ENCODE measurements around the gene NEAT1. TPM values are rescaled to one million over a fixed set of nuclear protein-coding genes. Genes with fewer than 3 reads are reported as not detected.
A peak's percentile ranks its signal among the peaks of the same experiment; 100 is the strongest.

NEAT1 gene
- total and polyA plus RNA-seq, 9 of the 15 experiments (the other 6 are each of a cell fraction or from before 2014, with no cell fraction given) = 20.1 to 389 (median 62.8) TPM

DNA sequence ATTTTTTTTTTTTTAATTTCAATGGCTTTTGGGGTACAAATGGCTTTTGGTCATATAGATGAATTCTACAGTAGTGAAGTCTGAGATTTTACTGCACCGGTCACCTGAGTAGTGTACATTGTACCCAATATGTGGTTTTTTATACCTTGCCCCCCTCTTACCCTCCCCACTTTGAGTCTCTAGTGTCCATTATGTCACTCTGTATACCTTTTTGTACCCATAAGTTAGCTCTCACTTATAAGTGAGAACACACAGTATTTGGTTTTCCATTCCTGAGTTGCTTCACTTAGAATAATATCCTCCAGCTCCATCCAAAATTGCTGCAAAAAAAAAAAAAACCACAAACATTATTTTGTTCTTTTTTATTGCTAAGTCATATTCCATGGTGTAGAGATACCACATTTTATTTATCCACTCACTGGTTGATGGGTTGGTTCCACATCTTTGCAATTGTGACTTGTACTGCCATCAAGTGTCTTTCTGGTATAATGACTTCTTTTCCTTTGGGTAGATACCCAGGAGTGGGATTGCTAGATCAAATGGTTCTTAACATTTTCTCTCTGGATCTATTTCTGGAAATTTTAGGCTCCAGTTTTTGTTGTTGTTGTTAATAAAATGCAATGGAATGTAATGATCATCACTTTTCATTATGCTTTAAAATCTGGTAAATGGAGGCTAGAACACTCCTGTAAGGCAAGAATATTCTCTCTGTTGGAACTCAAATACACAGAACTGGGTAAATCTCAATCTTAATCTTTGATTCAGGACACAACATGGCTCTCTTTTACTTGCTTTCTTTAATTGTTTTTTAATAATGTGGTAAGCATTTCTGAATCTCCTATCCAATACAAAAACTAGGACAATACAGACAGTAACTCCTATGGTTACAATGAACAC lies 10.3 kb downstream of the NEAT1 start:
- ChIA-PET CTCF (ENCODE audit: low intra/inter-chr PET ratio) (interaction anchor here (0.7 to 1.5 kb wide), 6 partner anchors 16 to 229 kb away, joined by 3 to 8 read pairs (median 4); no protein-coding TSS in a partner anchor), POLR2A (interaction anchor here (0.6 to 1.5 kb wide), 10 partner anchors 9 to 76 kb away, joined by 3 to 11 read pairs (median 4); partner anchors contain the start of genes MALAT1 and NEAT1)
- Histone ChIP-seq H3K4me1 (replicated peaks in 1 of 2; ENCODE audit: control insufficient read depth in 2 of 2, insufficient read depth in 2 of 2, low read length in 2 of 2) (peaks cover 3 to 29% of the 10 kb centered on the region in 2 experiments; a peak in 4 of 5 replicates), H4K20me1 (replicated peaks; ENCODE audit: control insufficient read depth, insufficient read depth, low read length) (peaks cover 13% of the 10 kb centered on the region), H3K79me2 (ENCODE audit: control insufficient read depth, insufficient read depth, low read length) (peaks cover 96% of the 10 kb centered on the region), H2AFZ (ENCODE audit: low read depth, low read length) (no peak overlapping the region), H3K9ac (ENCODE audit: insufficient read depth in 1 of 2, low read depth in 2 of 2, low read length in 2 of 2) (no peak overlapping the region), H3K36me3 (ENCODE audit: control insufficient read depth, insufficient read depth, low read length) (peaks cover 77% of the 10 kb centered on the region), H3K27me3 (ENCODE audit: control insufficient read depth in 2 of 2, insufficient read depth in 2 of 2, low read length in 2 of 2) (no peaks in the 10 kb centered on the region), H3K4me3 (no peak overlapping the region), H3K9me1 (ENCODE audit: control insufficient read depth, insufficient read depth, low read length) (peaks cover 6% of the 10 kb centered on the region), H3K4me2 (ENCODE audit: insufficient read depth, low read length) (no peak overlapping the region), H3K27ac (ENCODE audit: extremely low read depth, low read depth, low read length) (no peak overlapping the region), H3K9me3 (replicated peaks; ENCODE audit: control insufficient read depth, insufficient read depth, low read depth, low read length) (no peaks in the 10 kb centered on the region)
- no peak for FAIRE-seq
- in situ Hi-C loops (cut with MboI) = no loop called here
- 83% methylated on average over 1 of the region's 1 CpG for WGBS (ENCODE audit: insufficient coverage, low coverage, missing lambda C conversion rate)
- intact Hi-C loops (cut with micrococcal nuclease) = loop anchor here (1.0 to 2.0 kb wide), 2 partner anchors 17 to 66 kb away; no protein-coding TSS in a partner anchor
- no TSS peak for BruUV-seq (replicated peaks)
- DNase-seq (ENCODE audit: extremely low read depth in 1 of 4, low spot score in 3 of 4) = peak in 1 of 4 experiments; percentile 62
- no peak for ATAC-seq
- TF ChIP-seq RAD21 (CRISPR knock-in tag; conservative IDR thresholded peaks at IDR 0.05 in 1 of 2, IDR thresholded peaks at IDR 0.05 in 1 of 2) (peak; percentile 59 to 71), NR1H2 (CRISPR knock-in tag; IDR thresholded peaks at IDR 0.05) (no peak), GABPA (tag; conservative IDR thresholded peaks at IDR 0.05; ENCODE audit: low read depth) (no peak), POLR2B (IDR thresholded peaks at IDR 0.05; ENCODE audit: low read depth, partially characterized antibody) (peak; percentile 60), DEAF1 (CRISPR knock-in tag; IDR thresholded peaks at IDR 0.05) (peak; percentile 36; the same call in 1 of the 2 replicates), JUNB (CRISPR knock-in tag; conservative IDR thresholded peaks at IDR 0.05) (no peak), TCF15 (CRISPR knock-in tag; IDR thresholded peaks at IDR 0.05) (no peak), POLR2AphosphoS2 (IDR thresholded peaks at IDR 0.05; ENCODE audit: low read length) (peak; percentile 89), CREBBP (IDR thresholded peaks at IDR 0.05; ENCODE audit: low read depth, low read length) (no peak), SUPT5H (IDR thresholded peaks at IDR 0.05) (0 out of 2 replicates have a peak, but pooled peaks have one; percentile 59)
- TF ChIP-seq, protein P1, sequence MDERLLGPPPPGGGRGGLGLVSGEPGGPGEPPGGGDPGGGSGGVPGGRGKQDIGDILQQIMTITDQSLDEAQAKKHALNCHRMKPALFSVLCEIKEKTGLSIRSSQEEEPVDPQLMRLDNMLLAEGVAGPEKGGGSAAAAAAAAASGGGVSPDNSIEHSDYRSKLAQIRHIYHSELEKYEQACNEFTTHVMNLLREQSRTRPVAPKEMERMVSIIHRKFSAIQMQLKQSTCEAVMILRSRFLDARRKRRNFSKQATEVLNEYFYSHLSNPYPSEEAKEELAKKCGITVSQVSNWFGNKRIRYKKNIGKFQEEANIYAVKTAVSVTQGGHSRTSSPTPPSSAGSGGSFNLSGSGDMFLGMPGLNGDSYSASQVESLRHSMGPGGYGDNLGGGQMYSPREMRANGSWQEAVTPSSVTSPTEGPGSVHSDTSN (CRISPR knock-in tag; IDR thresholded peaks at IDR 0.05; ENCODE audit: low read depth) = no peak
- TF ChIP-seq, protein P1 (tag; conservative IDR thresholded peaks at IDR 0.05; ENCODE audit: low read depth) = no peak
- TF ChIP-seq, protein P2, sequence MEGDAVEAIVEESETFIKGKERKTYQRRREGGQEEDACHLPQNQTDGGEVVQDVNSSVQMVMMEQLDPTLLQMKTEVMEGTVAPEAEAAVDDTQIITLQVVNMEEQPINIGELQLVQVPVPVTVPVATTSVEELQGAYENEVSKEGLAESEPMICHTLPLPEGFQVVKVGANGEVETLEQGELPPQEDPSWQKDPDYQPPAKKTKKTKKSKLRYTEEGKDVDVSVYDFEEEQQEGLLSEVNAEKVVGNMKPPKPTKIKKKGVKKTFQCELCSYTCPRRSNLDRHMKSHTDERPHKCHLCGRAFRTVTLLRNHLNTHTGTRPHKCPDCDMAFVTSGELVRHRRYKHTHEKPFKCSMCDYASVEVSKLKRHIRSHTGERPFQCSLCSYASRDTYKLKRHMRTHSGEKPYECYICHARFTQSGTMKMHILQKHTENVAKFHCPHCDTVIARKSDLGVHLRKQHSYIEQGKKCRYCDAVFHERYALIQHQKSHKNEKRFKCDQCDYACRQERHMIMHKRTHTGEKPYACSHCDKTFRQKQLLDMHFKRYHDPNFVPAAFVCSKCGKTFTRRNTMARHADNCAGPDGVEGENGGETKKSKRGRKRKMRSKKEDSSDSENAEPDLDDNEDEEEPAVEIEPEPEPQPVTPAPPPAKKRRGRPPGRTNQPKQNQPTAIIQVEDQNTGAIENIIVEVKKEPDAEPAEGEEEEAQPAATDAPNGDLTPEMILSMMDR (IDR thresholded peaks at IDR 0.05 in 2 of 3, conservative IDR thresholded peaks at IDR 0.05 in 1 of 3; ENCODE audit: insufficient read depth in 2 of 3, low read depth in 1 of 3, low read length in 3 of 3) = peak; percentile 27 to 61 (median 32); a peak in 3 of 6 replicates

Data from K562 (cell line).